GM12801 (cell line): ENCODE data around the gene MFSD6.

Experiments
- TF ChIP-seq, protein P1 (sequence below): IDR thresholded peaks from one replicate; pipeline ENCODE4 v1.5.1; 2011; ENCODE audit warnings: control low read depth; ENCODE audit not compliant: insufficient read length; ENCODE audit errors: extremely low read depth

The MFSD6 gene

DNA sequence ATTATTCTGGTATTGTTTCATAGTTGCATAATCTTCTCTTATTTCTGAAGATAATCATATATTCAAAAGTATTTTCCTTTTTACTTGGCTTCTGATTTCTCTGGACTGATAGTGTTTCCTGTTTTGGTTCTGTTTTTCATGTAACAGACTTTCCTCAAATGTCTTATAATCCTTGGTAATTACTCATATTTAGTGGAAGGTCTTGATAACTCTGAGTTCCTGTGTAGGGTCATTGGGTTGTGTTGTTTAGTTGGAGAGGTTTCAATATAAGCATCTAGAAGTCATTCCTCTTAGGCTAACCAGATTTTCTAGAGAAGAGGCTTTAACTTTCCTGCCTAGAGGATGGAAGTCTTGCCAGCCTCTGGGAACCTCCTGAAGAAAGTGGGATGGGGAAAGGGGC lies 23.8 kb downstream of the MFSD6 start:
- TF ChIP-seq, protein P1, sequence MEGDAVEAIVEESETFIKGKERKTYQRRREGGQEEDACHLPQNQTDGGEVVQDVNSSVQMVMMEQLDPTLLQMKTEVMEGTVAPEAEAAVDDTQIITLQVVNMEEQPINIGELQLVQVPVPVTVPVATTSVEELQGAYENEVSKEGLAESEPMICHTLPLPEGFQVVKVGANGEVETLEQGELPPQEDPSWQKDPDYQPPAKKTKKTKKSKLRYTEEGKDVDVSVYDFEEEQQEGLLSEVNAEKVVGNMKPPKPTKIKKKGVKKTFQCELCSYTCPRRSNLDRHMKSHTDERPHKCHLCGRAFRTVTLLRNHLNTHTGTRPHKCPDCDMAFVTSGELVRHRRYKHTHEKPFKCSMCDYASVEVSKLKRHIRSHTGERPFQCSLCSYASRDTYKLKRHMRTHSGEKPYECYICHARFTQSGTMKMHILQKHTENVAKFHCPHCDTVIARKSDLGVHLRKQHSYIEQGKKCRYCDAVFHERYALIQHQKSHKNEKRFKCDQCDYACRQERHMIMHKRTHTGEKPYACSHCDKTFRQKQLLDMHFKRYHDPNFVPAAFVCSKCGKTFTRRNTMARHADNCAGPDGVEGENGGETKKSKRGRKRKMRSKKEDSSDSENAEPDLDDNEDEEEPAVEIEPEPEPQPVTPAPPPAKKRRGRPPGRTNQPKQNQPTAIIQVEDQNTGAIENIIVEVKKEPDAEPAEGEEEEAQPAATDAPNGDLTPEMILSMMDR: no peak

DNA sequence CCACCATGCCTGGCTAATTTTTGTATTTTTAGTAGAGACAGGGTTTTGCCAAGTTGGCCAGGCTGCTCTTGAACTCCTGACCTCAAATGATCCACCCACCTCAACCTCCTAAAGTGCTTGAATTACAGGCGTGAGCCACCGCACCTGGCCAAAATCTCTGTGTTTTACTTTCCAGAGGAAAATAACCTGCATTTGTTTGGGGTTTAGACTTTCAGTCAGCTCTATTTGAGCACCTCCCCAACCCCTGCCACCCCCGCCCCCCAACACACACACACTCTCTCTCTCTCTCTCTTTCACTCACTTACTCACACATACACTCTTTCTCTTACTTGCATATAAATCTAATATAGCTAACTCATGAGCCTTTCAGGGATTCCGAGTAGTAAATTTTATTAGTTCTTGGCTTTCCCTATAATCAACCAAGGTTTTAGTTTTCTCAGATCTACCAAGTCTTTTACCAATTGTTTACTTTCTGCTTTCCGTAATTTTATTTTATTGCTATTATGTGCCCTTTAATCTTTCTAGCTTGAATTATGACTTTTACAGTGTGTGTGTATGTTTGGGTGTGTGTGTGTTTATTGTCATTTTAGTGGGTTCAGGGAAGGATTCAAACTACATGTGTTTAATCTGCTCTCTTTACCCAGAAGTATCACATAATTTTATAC lies 24.5 kb downstream of the MFSD6 start:
- TF ChIP-seq, protein P1: no peak

DNA sequence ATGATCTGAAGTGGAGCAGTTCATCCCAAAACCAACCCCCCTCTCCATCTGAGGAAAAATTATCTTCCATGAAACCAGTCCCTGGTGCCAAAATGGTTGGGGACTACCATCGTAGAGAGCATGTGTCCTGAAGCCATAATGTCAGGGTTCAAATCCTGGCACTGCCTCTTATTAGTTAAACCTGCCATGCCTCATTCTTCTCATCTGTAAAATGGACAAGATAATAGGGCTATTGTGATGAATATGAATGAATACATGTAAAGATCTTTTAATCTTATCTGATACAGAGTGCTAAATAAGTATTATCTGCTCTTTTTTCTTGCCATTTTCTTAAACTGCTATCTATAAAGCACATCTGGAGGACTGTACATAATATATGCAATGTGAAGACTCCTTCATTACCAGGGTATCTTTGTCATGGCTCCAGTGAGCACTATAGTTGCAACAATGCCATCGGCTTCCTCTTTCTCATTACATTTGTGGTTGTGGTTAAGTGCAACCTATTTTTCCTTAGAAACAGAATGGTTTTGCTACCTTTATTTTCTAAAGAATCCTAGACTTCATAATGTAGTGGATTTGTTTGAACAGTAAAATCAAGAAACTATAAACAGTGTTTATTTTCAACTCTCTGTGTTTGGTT lies 27.0 kb downstream of the MFSD6 start:
- TF ChIP-seq, protein P1: no peak

DNA sequence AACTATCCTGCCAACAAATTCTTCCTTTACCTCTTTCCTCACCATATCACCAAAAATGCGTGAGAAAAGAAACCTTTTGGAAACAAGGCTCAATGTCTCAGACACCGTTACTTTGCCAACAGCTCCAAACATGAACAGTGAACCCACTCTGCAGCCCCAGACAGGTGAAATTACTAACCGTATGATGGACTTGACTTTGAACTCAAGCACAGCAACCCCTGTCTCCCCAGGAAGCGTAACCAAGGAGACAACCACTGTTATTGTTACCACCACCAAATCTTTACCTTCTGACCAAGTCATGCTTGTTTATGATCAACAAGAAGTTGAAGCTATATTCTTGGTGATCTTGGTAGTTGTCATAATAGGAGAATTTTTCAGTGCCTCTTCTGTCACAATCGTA lies 28.4 kb downstream of the MFSD6 start:
- TF ChIP-seq, protein P1: no peak

DNA sequence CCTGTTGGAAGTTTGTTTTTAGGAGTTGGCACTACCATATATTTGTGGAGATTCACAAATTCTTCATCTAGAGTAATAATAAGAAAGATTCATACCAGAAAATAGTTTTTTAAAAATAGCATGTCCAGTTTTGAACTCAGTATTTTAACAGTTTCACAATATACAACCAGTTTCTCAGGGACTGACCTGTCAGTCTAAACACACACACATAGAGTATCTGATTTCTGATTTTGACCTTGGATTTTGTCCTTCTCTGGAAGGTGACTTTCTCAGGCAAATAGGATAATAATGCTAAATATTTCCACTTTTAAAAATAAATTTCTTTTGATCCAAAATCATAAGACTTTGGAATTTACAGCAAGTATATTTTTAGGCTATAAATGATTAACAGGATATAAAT lies 32.0 kb downstream of the MFSD6 start:
- TF ChIP-seq, protein P1: no peak

DNA sequence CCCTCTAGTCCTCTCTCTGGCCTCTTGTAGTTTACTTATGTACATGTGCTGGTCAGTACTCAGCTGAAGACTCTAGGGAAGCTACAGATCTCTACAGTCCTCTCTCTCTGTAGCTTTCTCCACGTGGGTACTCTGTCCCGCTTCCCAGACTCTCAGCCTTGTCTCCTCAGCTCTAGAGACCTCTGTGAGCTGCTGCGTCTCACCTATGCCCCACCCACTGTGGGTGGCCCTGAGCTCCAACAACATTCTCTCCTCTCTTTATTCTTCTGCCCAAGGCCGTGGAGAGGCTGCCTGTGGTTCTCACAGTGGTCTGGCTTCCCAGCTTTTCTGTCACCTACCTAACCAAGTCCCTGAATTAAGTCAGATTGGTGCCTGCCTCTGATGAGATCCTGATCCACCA lies 33.4 kb downstream of the MFSD6 start:
- TF ChIP-seq, protein P1: no peak

DNA sequence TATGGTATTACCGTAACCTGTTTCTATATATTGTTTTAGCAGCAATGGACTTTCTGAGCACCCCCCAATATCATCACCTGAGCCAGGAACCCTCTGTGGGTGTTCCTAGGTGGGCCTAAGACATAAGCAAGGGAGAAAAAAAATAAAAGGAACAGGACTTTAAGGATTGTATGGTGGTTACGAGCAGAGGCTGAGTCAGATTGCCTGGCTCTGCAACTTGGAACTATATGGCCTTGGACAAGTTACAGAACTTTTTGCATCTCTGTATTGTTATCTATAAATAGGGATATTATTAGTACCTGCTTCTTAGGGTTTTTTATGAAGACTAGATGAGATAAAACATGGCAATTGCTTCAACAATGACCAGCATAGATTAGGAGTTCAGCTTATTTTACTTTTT lies 34.9 kb downstream of the MFSD6 start:
- TF ChIP-seq, protein P1: no peak
